AG04450 (cell line): ENCODE measurements around the gene INPP1. TPM values are rescaled to one million over a fixed set of nuclear protein-coding genes. Genes with fewer than 3 reads are reported as not detected.

Experiments
- CTCF ChIA-PET: fragments of 300-600, 350-600 bp; formaldehyde crosslinking; extraction: SDS; loops from one replicate; lab custom pipeline; 2022; ENCODE audit warnings: antibody characterized with exemption, inconsistent platforms; lab: Charles Lee
- POLR2A ChIA-PET: fragments of 350-600 bp; formaldehyde crosslinking; extraction: SDS; loops from one replicate; lab custom pipeline; 2021; ENCODE audit warnings: antibody characterized with exemption, inconsistent platforms; lab: Yijun Ruan, JAX
- DNase-seq: peaks from one replicate; pipeline ENCODE4 v3.0.0-alpha.2; 2011; ENCODE audit warnings: low read depth, low spot score
- H3K27ac ChIP-seq: one replicate; pipeline ENCODE4 v1.5.1; 2012; ENCODE audit warnings: low read depth, low read length, control low read depth
- H3K27me3 ChIP-seq: one replicate; pipeline ENCODE4 v1.6.0; 2012; ENCODE audit warnings: low read length; ENCODE audit not compliant: control insufficient read depth, insufficient read depth
- H3K4me3 ChIP-seq: 2 replicates; pipeline ENCODE4 v1.5.1; 2011; ENCODE audit warnings: mild to moderate bottlenecking, low read depth, low read length, control low read depth
- H3K9me3 ChIP-seq: 2 replicates; pipeline ENCODE4 v1.5.1; 2012; ENCODE audit warnings: low read length; ENCODE audit not compliant: control insufficient read depth, insufficient read depth
- CTCF ChIP-seq: IDR thresholded peaks from 2 replicates; pipeline ENCODE4 v1.5.1; 2011; ENCODE audit warnings: low read depth, low read length, control low read depth, inconsistent platforms
- polyA plus RNA-seq: library from polyadenylated mRNA; depleted of rRNA; stranded (reverse); fragments of >200 nt; gene quantifications from 2 replicates; pipeline ENCODE4 v1.2.3, GENCODE V29; 2011

Gene INPP1
- polyA plus RNA-seq, 1 experiment, result 14.5 TPM

- Histone ChIP-seq H3K27me3 (peaks cover 24% of the 10 kb centered on the region), H3K9me3 (no peaks in the 10 kb centered on the region), H3K4me3 (no peak overlapping the region), H3K27ac (no peak overlapping the region)
- ChIA-PET CTCF (interaction anchor here (0.9 kb wide), 1 partner anchor 322 kb away, joined by 3 read pairs; no protein-coding TSS in a partner anchor), POLR2A (no interaction called here)
- no peak for TF ChIP-seq CTCF
- no peak for DNase-seq
Measured at GRCh38 chr2:190410166-190410565, 66.8 kb downstream of the INPP1 start.

- TF ChIP-seq CTCF, result no peak
- Histone ChIP-seq H3K27me3 (peaks cover 6% of the 10 kb centered on the region), H3K4me3 (no peak overlapping the region), H3K9me3 (no peaks in the 10 kb centered on the region), H3K27ac (no peak overlapping the region)
- POLR2A ChIA-PET, result no interaction called here
- CTCF ChIA-PET, result no interaction called here
- DNase-seq, result no peak
Measured at GRCh38 chr2:190412966-190413365, 69.6 kb downstream of the INPP1 start.

GRCh38 chr2:190413421-190413820, 70.0 kb downstream of the INPP1 start:
- Histone ChIP-seq H3K27ac (no peak overlapping the region), H3K4me3 (no peak overlapping the region), H3K27me3 (peaks cover 6% of the 10 kb centered on the region), H3K9me3 (no peaks in the 10 kb centered on the region)
- POLR2A ChIA-PET, result no interaction called here
- CTCF ChIA-PET, result no interaction called here
- DNase-seq, result no peak
- TF ChIP-seq CTCF, result no peak

- Histone ChIP-seq H3K9me3 (no peaks in the 10 kb centered on the region), H3K27ac (no peak overlapping the region), H3K4me3 (no peak overlapping the region), H3K27me3 (peaks cover 2% of the 10 kb centered on the region)
- CTCF ChIA-PET, result no interaction called here
- POLR2A ChIA-PET, result no interaction called here
- TF ChIP-seq CTCF, result no peak
- no peak for DNase-seq
Measured at GRCh38 chr2:190415251-190415650, 71.9 kb downstream of the INPP1 start.

GRCh38 chr2:190415794-190416775, 72.7 kb downstream of the INPP1 start:
- ChIA-PET POLR2A (no interaction called here), CTCF (interaction anchor here (0.8 kb wide), 1 partner anchor 9 kb away, joined by 3 read pairs; no protein-coding TSS in a partner anchor)
- peaks cover 3% of the 10 kb centered on the region for H3K27me3 ChIP-seq
- TF ChIP-seq CTCF, result no peak
- no peak for DNase-seq
- no peaks in the 10 kb centered on the region for H3K9me3 ChIP-seq
- no peak overlapping the region for H3K27ac ChIP-seq
- no peak overlapping the region for H3K4me3 ChIP-seq
